ENCODE results near the gene CPNE5. TPM values are rescaled to one million over a fixed set of nuclear protein-coding genes. Genes with fewer than 3 reads are reported as not detected.

Gene CPNE5
- total RNA-seq, 4 donors from 2014 or later, result 1.1 to 4.6 (median 2.9) TPM

GRCh38 chr6:36803908-36804307, 35.3 kb downstream of the CPNE5 start:
- TF ChIP-seq POLR2A (IDR thresholded peaks at IDR 0.05) (no peak), CTCF (IDR thresholded peaks at IDR 0.05) (no peak)
- 89 to 90% methylated on average over 1 of the region's 1 CpG for WGBS, 2 donors
- no peak for DNase-seq
- Histone ChIP-seq H3K36me3 (no peaks in the 10 kb centered on the region), H3K27ac (no peak overlapping the region), H3K4me1 (no peaks in the 10 kb centered on the region), H3K27me3 (no peaks in the 10 kb centered on the region), H3K4me3 (replicated peaks in 1 of 3) (no peak overlapping the region), H3K9me3 (no peaks in the 10 kb centered on the region)
- intact Hi-C loops (cut with DNase I), result no loop called here

- no peaks in the 10 kb centered on the region for H3K36me3 ChIP-seq
- no peak overlapping the region for H3K27ac ChIP-seq
- intact Hi-C loops (cut with DNase I), result no loop called here
- H3K4me3 ChIP-seq (replicated peaks in 1 of 3), result no peak overlapping the region
- 97 to 98% methylated on average over 6 of the region's 6 CpGs for WGBS, 2 donors
- H3K9me3 ChIP-seq, result no peaks in the 10 kb centered on the region
- no peaks in the 10 kb centered on the region for H3K4me1 ChIP-seq
- TF ChIP-seq CTCF (IDR thresholded peaks at IDR 0.05) (no peak), POLR2A (IDR thresholded peaks at IDR 0.05) (no peak)
- DNase-seq, result no peak
- no peaks in the 10 kb centered on the region for H3K27me3 ChIP-seq
Measured at GRCh38 chr6:36803482-36803881, 35.8 kb downstream of the CPNE5 start.

- no peaks in the 10 kb centered on the region for H3K27me3 ChIP-seq
- intact Hi-C loops (cut with DNase I), result no loop called here
Measured at GRCh38 chr6:36800223-36801076, 38.8 kb downstream of the CPNE5 start.

GRCh38 chr6:36798852-36799251, 40.4 kb downstream of the CPNE5 start:
- Histone ChIP-seq H3K4me3 (replicated peaks in 1 of 3) (no peak overlapping the region), H3K4me1 (no peaks in the 10 kb centered on the region), H3K9me3 (no peaks in the 10 kb centered on the region), H3K36me3 (no peaks in the 10 kb centered on the region), H3K27ac (no peak overlapping the region), H3K27me3 (no peaks in the 10 kb centered on the region)
- no peak for DNase-seq
- WGBS, 2 donors, result 80 to 86% methylated on average over 3 of the region's 3 CpGs
- intact Hi-C loops (cut with DNase I), result no loop called here
- TF ChIP-seq CTCF (IDR thresholded peaks at IDR 0.05) (no peak), POLR2A (IDR thresholded peaks at IDR 0.05) (no peak)

More at GRCh38 chr6:36800223-36801076, 38.8 kb downstream of the CPNE5 start:
- 80 to 83% methylated on average over 10 of the region's 10 CpGs for WGBS, 2 donors
- no peak overlapping the region for H3K27ac ChIP-seq
- TF ChIP-seq POLR2A (IDR thresholded peaks at IDR 0.05) (no peak), CTCF (IDR thresholded peaks at IDR 0.05) (no peak)
- H3K36me3 ChIP-seq, result no peaks in the 10 kb centered on the region
- no peaks in the 10 kb centered on the region for H3K4me1 ChIP-seq
- no peaks in the 10 kb centered on the region for H3K9me3 ChIP-seq
- H3K4me3 ChIP-seq (replicated peaks in 1 of 3), result no peak overlapping the region
- no peak for DNase-seq

- Histone ChIP-seq H3K36me3 (no peaks in the 10 kb centered on the region), H3K27me3 (no peaks in the 10 kb centered on the region), H3K4me1 (no peaks in the 10 kb centered on the region), H3K9me3 (no peaks in the 10 kb centered on the region), H3K4me3 (replicated peaks in 1 of 3) (no peak overlapping the region), H3K27ac (no peak overlapping the region)
- no peak for TF ChIP-seq CTCF (IDR thresholded peaks at IDR 0.05)
- no peak for TF ChIP-seq POLR2A (IDR thresholded peaks at IDR 0.05)
- no peak for DNase-seq
- WGBS, 2 donors, result 100% methylated on average over 1 of the region's 1 CpG
- intact Hi-C loops (cut with DNase I), result no loop called here
Measured at GRCh38 chr6:36797653-36798052, 41.6 kb downstream of the CPNE5 start.

Data from thyroid gland (tissue), 4 donors.